NCI-H128 (cell line): ENCODE data around the gene CLSTN2.

Source experiments
- DNase-seq: peaks from one replicate; lab custom pipeline; 2025; ENCODE audit not compliant: unreplicated experiment; lab: John Stamatoyannopoulos, UW

CLSTN2 gene

DNA sequence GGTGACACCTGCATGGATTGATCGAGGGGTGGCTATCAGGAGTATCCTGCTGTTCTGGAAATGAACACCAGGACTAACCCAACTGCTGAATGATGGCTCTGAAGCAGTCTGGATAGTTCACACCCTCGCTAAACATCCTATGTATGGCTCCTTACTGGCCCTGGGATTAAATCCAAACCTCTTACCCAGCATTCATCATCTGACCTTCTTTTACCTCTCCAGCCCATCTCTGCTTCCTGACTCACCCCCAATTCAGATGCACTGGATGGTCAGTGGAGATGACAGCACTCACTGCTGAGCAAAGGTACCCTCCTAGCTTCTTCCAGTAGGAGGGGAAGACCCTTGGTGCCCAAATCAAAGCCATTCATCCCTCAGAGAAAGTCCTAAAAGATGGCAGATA is 507.6 kb downstream of the CLSTN2 start:
- DNase-seq: no peak

DNA sequence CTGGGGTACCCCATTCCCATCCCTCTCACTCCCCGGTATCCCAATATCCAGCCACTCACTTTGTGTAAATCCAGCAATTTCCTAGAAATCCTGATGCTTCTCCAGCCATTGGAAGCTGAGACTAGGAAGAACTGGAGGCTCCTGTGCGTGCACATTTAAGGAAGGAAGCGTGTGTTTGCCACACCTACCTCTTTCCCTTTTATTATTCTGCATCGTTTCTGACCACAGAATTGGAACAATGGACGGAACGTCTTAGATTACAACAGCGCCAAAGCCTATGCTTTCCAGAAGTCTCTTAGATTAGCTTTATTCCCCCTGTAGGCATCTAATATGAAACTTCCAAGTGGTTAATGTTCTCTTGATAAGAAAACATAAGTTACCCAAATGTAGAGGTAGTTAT is 508.1 kb downstream of the CLSTN2 start:
- no peak for DNase-seq

DNA sequence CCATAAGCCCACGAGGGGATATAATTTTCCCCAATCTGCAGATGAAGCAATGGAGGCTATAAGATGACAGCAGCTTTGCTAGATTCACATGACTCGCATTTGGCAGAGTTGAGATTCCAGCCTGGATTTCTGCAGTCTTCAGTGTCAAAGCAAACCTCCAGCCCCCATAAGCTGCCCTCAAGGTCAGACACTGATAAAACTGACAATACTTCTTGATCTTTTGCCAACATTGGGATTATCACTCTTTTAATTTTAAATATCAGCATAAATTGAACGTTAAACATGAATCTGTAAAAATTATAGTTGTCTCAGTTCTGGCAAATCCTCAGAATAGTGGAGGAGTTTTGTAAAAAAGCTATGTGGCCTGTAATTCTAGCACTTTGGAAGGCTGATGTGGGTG is 508.8 kb downstream of the CLSTN2 start:
- no peak for DNase-seq

DNA sequence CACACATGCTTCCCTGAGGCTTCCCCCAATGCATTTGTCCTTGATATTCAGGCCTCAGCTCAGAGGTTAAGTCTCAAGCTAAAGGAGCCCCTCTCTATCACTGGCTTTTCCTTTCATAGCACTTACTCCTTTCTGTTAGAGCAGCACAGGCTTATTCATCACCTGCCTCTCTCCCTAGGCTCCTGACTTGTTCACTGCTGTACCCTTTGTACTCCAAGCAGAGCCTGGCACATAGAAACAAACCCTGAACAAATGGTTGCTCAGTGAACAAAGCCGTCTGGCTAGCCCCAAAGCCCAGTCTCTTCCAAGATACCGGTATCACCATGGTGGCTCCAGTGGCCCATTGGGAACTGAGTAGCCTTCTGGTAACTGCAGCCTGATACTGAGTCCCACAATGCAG is 511.7 kb downstream of the CLSTN2 start:
- no peak for DNase-seq

DNA sequence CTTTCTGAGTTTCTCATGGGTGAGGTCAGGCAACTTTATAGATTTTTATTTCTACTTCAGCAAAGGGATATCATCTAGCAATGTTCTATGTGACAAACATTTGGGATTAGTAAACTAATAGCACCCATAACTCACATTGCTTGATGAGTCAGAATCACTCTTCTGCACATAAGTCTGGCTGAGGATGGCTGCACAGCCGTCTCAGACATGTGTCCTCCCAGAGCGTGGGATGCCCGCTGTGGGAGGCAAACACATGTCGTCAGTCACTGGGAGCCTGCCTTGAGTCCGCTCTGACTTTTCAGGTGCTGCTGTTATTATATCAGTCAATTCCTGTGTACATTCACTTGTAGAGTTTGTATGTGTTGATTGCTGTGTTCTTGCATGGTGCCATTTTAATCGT is 512.2 kb downstream of the CLSTN2 start:
- DNase-seq: no peak

DNA sequence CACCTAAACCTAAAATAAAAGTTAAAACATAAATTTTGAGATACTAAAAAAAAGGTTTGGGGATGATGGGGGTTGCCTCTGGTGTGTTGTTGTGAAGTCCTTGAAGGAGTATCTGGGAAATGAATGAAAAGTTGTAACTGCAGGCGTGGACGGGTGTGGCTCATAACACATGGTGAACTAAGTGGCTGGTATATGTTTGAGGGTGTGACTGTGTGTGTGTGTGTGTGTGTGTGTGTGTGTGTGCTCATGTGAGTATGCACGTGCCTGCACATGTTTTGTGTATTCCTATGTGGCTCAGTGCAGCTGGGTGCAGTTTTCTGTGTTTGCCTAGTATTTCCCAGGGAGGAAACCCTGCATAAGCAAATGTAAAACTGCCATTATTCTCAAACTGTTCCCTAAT is 513.0 kb downstream of the CLSTN2 start:
- DNase-seq: no peak

DNA sequence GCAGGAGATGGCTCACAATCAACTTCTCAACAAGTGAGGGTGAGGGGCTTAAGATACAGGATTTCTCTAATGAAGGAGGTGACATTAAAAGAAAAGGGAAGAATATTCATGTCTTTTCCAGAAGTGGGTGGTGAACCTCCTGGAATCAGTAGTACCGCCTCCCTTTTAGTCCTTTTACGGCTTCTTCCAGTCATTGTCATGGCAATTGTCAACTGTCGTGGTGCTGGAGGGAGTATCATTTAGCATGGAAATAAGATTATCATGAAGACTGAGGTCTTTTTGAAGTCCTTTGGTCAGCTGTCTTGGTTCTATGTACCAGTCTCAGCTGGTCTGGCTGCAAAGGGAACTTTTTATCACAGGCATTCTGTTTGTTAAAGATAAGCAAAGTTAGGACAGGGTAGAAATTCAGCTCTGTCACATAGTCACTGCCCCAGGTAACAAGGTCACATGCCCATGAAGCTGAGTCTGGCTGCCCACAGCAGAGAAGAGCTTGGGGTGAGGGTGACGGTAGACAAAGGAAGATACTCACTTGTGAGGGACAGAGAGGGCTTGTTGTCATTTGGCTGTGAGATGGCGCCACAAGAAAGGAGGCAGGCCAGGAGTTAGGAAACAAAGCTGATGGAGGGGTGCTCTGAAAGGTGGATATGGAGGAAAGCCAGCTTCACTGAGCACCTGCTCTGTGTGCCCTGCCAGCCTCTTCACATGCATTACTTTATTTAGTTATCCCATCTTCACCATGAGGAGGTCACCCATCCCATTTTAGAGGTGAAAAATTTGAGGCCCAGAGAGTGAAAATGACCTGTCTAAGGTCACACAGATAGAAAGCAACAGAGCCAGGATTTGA is 514.6 kb downstream of the CLSTN2 start:
- DNase-seq: no peak

DNA sequence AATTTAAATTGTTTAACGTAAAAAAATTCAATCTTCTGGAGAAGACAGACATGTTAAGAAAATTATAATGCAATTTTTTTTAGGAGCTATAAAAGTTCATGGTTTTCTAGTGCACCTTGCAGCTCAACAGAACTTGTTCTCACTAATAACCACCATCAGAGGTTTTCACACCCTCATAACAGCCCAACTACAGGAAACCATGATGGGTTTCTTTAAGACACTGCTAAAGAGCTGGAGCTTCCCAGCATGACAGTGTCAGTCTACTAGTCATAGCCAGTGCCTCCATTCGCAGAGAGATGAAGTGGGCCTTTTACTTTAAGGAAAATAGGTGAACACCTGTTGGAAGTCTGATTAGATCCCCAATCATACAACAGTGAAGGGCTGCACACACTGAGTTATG is 518.8 kb downstream of the CLSTN2 start:
- no peak for DNase-seq

DNA sequence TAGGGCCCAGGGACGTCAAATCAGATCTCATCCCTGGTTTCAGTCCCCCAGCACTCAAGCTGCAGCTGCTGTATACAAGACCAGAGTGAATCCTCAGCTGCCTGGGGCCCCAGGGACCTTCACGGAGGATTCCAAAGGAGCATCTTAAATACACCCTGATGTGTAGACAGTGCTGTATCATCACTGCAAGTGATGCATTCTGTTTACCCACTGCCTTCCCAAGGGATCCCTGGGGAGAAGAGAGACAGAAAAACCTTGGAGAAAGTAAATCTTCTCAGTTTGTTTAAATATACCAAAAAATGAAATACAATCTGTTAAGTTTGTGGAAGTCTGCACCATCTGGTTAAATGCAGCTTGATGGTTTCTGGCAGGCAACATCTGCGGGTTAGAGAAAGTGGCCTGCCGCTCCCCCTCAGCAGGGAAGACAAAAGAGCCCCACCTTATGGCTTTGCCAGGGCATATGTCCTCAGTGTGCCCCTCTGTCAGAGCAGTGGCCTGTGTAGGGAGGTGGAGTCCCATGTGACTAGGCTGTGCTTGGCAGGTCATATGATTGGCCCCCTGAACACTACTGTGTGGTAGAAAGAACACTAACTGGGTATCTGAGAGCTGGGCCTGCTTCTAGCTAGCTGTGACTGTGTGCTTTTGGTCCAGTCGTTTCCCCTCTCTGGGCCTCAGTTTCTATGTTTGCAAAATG is 520.7 kb downstream of the CLSTN2 start:
- no peak for DNase-seq

DNA sequence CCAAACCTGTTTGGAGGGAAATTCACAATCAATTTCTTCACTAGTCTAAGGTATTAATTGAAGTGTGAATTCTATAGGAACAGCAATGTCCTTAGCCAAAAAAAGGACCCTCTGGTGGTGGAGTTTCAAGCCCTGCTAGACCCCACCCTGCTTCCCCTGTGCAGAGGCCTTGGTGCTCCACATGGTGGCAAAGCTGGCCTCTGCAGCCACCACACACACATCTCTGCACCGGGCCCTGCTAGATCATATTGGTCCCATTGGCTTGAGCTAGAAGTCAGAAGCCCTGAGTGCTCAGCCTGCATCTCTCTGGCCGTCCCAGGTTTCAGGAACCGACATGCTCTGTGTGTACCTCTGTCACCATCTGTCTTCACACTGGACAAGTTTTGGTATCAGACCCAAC is 522.0 kb downstream of the CLSTN2 start:
- no peak for DNase-seq

DNA sequence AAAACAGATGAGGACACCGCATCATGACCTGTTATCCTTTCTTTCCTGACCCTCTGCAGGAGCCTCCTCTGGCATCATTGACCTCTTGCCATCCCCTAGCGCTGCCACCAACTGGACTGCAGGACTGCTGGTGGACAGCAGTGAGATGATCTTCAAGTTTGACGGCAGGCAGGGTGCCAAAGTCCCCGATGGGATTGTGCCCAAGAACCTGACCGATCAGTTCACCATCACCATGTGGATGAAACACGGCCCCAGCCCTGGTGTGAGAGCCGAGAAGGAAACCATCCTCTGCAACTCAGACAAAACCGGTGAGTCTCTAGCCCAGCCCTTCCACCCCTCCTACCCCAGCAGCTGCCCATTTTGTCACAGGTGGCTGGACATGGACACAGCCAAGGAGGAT is 524.5 kb downstream of the CLSTN2 start:
- DNase-seq: no peak

DNA sequence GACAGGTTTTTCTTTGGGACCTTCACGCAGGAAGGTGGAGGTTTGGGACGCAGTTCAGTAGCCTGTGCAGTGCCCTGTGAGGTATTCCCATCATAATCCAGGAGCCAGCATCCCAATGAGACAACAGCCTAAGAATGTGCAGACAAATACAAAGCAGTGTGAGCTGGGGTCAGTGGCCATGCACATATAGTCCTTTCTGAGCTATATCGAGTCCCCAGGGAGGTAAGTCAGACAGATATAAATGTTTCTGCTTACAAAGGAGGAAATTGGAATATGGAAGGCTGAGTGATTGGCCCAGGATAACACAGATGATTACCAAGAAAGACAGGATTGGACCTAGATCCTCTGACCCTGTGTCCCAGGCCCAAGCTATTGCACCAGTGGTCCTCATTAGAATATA is 526.3 kb downstream of the CLSTN2 start:
- no peak for DNase-seq

DNA sequence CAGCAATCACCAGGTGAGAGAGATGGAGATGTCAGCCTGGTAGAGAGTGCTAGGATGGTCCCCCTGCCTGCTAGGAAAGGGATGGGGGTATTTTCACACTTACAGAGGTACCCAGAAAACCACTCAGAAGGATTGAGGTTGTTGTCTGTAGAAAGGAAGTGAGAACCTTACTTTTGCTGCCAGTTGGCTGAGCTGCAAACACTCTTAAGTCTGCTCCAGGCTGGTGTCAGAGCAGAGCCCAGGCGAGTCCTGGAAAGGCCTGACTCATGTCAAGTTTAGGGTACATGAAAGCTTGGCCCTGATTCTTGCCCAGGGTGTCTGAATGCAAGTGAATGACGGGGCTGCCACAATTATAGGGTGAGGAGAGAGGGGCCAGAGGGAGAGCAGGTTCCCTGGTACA is 528.4 kb downstream of the CLSTN2 start:
- DNase-seq: no peak

DNA sequence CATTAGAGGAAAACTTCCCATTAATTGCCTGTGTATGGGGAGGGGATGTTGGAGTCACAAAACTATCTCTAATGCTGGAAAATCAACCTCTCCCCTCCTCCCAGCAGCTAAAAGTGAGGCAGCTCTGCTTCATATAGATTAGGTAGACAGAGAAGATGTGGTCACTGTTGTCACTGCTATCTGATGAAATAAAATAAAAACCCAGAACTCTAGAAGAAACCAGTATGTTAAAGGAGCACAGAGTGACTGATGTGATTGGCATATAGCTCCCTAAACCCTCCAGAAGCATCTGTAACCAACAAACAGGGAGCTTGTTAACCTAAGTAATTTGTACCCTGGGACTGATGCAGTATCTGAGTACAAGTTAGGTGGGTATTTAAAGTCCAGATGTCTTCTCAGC is 531.0 kb downstream of the CLSTN2 start:
- DNase-seq: no peak

DNA sequence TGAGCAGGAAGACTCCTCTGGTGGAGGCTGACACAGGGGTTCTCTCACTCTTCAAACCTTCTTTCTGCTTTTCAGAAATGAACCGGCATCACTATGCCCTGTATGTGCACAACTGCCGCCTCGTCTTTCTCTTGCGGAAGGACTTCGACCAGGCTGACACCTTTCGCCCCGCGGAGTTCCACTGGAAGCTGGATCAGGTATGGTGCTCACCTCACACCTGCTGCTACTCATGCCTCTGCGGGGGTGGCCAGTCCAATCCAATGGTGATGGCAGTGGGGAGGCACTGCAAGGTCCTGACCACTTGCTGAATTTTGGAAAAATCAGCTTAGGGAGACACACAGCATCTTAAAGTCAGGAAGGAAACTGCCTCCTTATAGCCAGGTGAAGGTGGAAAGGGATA is 531.5 kb downstream of the CLSTN2 start:
- no peak for DNase-seq

DNA sequence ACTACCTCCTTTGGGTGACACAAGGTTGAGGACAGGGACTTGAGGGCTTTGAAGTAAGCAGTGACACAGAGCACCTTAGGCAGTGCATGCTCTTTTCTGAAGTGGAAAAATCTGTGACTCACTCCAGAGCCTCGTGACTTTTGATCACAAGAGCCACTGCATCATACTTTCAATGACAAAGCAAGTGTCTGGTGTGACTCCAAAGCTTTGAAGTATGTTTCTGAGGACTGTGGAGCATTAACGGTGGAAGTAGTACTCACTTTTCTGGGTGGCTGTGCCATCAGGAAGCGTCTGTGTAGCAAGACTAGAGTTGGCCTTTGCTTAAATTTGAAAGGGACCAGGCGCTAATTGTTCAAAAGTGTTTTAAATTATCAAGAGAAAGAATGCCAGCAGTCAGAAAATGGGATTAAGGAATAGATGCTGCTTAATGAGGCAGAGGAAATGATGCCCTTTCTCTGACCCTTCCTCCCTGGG is 532.2 kb downstream of the CLSTN2 start:
- no peak for DNase-seq

DNA sequence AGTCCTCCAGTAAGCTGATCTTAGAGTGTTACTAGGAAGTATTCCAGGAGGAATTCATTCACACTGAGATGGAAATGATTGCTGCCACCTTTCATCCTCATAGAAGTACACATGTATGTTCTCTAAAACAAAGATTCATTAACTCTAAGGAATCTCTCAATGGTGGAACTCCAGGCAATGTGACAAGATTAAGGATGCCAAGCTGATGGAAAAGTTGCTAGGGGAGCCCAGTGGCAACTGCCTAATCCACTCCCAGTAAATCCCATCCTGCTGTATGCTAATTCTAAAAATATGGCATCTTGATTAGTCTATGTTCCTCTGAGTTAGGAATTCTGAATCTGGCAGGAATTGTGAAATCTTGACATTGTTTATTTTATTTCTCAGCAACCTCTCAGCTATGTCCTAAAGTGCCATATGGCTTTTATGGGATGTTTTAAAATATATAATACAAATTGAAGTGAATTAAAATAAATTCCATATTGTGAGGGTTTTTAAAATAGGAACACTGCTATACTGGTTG is 532.9 kb downstream of the CLSTN2 start:
- DNase-seq: no peak

DNA sequence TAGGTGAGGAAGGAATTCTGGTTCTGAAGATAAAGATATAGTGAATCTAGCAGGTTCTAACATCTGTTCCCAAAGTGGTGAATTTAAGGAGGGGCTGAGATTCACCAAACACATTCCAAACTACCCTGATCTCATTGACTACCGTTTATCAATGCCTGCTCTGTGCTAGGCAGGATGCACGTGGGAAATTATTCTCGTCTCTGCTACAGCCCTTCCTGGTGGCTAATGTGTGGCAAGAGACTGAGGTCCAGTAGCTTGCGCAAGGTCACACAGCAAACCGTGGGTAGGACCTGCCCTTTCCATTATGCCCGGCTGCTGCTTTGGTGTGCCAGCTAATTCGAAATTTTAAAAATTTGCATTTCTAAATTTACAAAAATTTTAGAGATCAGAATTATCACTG is 533.4 kb downstream of the CLSTN2 start:
- no peak for DNase-seq

DNA sequence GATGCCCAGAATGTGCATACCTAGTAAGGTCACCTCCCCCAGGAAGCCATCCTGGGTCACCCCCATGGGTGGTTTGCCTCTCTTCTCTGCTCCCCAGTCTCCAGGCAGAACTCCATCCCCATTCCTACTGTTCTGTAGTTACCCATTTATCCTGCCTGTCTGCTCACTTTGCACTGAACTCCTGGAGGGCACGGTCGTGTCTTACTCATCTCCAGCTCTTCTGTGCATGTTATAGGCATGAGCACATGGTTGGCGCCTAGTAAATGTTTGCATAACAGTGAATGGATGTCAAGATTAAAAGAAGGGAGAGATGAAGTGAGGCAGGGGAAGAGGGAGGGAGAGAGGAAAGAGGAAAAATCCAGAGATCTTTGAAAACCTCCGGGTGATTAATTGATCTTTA is 534.5 kb downstream of the CLSTN2 start:
- no peak for DNase-seq

DNA sequence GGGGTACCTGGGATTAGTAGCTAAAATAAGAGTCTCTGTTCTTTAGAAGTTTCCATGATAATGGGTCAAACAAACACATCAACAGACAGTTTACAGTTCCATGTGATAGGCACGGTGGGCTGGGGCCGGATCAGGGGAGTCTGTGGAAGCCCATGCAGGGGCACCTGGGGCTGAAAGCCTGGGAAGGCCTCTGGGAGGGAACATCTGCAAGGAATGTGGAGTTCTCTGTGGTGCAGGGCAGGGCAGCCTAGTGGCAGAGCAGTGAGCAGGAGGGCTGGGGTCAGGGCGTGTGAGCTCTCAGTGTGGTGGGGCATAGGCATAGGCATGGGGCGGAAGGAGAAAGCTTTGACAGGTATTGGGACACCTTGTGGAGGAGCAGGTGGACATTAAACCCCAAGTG is 535.2 kb downstream of the CLSTN2 start:
- DNase-seq: no peak

DNA sequence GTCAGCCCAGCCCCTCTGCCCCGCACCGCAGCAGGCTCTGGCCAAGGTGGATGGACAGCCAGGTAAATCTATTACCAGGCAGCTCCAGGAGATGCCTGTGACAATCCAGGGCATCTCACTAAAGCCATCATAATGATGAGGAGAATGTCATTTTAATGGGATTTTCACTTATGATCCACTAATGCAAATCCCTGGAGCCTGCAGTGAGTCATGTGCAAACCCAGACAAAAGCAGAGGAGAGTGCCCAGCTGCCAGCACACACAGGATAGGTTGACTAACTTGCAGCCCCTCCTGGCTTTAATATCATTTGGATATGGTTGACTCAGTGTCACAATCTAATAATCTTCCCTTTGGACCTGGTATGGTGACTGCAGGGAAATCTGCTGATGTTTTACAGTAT is 536.0 kb downstream of the CLSTN2 start:
- DNase-seq: no peak

DNA sequence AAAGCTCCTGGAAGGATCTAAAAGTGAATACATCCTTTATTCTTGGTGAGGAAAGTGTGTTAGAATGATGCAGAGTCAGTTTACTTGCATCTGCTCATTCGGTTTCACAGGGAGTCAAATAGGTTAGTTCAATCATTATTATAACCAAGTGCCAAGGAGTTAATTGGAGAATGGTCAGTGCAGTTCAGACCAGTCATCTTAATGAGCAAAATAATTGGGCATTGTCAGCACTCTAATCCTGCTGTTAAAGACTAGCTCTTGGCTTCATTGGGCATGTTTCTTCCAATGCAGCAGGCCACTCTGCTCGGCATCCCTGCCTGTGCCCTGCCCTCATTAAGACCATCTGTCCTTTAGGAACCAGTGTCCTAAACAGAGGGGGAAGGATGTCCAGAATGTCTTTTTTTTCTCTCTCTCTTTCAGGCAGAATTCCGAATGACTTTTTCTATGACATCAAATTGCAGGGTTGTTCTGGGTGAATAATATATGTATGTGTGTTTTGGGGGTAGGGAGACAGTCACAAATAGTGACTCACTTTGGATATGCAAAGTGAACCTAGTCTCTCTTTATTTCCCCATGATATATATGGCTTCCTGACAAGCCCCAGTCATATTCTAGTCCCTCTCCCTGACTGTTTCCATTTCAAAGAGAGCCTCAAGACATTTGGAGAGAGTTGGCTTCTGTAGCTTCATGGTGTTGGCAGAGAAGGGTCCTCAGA is 537.5 kb downstream of the CLSTN2 start:
- no peak for DNase-seq
